ENCODE data around the gene PUS7.
A peak's percentile ranks its signal among the peaks of the same experiment; 100 is the strongest.
"Not testable (repeated sequence)": the region's sequence is repeated elsewhere in the genome, so short reads cannot be mapped to it uniquely, and the experiment has no call there.

PUS7 gene

DNA sequence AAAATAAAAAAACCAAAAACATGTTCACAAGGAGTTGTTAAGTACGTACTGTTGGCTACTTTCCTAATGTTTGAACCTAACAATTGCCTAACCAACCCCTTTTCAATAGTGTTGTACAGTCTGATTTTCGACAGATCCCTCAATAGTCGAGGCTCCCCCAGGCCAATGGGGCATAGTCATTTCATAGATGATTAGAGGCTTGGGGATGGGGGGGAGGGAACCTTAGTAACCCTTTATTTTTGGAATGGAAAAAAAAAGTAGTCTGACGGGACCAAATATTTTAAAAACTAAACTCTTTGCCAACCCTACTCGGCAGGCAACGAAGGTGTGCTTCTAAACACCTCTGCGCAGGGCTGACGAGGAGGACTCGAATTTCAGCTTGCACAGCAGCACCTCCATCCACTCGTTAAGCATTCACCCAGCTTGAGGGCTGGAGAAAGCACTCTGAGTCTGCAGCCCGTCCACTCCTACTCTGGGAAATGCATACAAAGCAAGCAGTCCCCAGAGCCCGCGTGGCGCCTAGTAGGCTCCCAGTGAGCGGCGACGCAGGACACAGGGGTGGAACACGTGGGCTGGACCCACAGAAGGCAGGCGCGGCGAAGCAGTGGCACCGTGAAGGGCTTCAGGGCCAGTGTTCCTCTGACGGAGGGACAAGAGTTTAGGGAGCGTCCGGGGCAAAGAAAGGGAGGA, 899 bp downstream of the PUS7 start:
- TF ChIP-seq, protein P1, sequence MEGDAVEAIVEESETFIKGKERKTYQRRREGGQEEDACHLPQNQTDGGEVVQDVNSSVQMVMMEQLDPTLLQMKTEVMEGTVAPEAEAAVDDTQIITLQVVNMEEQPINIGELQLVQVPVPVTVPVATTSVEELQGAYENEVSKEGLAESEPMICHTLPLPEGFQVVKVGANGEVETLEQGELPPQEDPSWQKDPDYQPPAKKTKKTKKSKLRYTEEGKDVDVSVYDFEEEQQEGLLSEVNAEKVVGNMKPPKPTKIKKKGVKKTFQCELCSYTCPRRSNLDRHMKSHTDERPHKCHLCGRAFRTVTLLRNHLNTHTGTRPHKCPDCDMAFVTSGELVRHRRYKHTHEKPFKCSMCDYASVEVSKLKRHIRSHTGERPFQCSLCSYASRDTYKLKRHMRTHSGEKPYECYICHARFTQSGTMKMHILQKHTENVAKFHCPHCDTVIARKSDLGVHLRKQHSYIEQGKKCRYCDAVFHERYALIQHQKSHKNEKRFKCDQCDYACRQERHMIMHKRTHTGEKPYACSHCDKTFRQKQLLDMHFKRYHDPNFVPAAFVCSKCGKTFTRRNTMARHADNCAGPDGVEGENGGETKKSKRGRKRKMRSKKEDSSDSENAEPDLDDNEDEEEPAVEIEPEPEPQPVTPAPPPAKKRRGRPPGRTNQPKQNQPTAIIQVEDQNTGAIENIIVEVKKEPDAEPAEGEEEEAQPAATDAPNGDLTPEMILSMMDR (IDR thresholded peaks at IDR 0.05; ENCODE audit: borderline replicate concordance, insufficient read depth, low read depth, low read length) = no peak
- H3K4me3 ChIP-seq (ENCODE audit: low read depth, low read length) = peak overlapping the region; percentile 88

DNA sequence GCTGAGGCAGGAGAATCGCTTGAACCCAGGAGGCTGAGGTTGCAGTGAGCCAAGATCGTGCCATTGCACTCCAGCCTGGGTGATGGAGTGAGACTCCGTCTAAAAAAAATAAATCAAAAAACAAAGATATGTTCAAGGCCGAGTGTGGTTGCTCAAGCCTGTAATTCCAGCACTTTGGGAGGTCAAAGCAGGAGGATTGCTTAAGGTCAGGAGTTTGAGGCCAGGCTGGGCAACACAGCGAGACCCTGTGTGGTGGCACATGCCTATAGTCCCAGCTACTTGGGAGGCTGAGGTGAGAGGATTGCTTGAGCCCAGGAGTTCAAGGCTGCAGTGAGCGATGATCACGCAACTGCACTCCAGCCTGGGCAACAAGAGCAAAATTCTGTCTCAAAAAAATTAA, 1.5 kb downstream of the PUS7 start:
- not testable (repeated sequence) for H3K4me3 ChIP-seq (ENCODE audit: low read depth, low read length)

- H3K4me3 ChIP-seq (ENCODE audit: low read depth, low read length) = no peak overlapping the region
- TF ChIP-seq, protein P1 (IDR thresholded peaks at IDR 0.05; ENCODE audit: borderline replicate concordance, insufficient read depth, low read depth, low read length) = no peak
Measured at GRCh38 chr7:105519353-105519752, 2.7 kb downstream of the PUS7 start.

DNA sequence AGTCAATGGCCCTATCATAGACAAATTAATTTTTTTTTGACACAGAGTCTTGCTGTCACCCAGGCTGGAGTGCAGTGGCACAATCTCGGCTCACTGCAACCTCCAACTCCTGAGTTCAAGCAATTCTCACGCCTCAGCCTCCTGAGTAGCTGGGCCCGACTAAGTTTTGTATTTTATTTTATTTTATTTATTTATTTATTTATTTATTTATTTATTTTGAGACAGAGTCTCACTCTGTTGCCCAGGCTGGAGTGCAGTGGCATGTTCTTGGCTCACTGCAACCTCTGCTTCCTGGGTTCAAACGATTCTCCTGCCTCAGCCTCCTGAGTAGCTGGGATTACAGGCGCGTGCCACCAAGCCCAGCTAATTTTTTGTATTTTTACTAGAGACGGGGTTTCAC, 6.5 kb downstream of the PUS7 start:
- not testable (repeated sequence) for H3K4me3 ChIP-seq (ENCODE audit: low read depth, low read length)

DNA sequence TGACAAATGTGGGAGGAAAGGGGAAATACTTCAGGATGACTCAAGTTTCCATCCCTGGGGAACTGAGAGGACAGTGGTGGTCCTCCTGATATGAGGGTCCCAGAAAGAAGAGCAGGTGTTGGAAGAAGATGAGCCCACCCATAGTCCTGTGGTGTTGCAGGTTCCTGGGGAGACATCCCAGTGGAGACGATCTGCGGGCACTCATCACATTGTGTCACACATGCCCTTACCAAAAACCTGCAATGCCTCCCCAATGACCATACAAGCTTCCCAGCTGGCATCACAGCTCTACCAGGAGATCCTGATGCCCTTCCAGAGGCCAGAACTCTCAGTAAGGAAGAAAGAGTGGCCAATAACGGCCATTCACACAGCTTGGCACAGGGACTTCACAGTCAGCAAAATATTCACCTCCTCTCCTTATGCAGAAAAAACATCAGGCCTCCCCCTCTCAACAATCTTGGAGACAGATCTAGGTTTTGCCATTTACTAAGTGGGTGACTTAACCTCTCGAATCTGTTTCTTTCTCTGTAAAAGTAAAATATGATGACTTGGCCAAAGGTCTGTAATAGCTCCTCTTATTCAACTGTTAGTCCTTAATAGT, 9.0 kb downstream of the PUS7 start:
- TF ChIP-seq, protein P1 (IDR thresholded peaks at IDR 0.05; ENCODE audit: borderline replicate concordance, insufficient read depth, low read depth, low read length) = no peak
- H3K4me3 ChIP-seq (ENCODE audit: low read depth, low read length) = no peak overlapping the region

DNA sequence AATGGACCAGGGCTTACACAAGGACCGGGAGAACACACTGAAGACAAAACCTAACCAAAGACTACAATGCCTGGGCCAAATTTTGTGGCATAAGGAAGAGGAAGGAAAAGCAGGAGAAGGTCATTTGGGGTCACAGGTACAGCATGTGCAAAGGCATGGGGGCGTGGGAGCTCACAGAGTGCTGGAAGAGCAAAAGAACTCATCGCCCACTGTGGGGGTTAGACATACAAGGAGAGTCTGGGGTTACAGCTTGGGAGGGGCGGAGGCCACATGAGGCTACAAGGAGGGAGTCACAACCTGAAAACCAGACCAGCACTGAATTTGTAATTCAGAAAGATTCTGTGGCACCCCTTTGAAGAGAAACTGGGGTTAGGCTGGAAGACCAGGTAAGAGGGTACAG, 9.7 kb downstream of the PUS7 start:
- H3K4me3 ChIP-seq (ENCODE audit: low read depth, low read length) = no peak overlapping the region
- TF ChIP-seq, protein P1 (IDR thresholded peaks at IDR 0.05; ENCODE audit: borderline replicate concordance, insufficient read depth, low read depth, low read length) = no peak

DNA sequence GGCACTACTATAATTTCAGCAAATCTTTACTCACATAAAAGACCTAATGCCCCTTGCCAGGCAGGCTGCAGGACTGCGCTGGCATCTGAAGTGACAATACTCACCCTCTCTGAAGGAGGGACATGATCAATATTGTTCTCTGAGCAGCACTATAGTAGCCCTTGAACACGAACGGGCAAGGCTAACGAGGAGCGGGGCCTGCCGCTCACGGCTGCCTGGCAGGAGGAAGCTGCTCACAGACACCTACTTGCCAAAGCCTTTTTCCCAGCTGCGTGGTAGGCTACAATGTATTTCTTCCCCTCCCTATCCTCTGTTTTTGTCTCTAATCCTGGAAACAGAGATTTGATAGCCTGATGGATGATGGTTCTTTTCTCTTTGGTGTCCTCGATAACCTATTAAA, 19.9 kb downstream of the PUS7 start:
- TF ChIP-seq, protein P1 (IDR thresholded peaks at IDR 0.05; ENCODE audit: borderline replicate concordance, insufficient read depth, low read depth, low read length) = no peak
- no peak overlapping the region for H3K4me3 ChIP-seq (ENCODE audit: low read depth, low read length)

GRCh38 chr7:105497016-105497415, 25.1 kb downstream of the PUS7 start:
- TF ChIP-seq, protein P1 (IDR thresholded peaks at IDR 0.05; ENCODE audit: borderline replicate concordance, insufficient read depth, low read depth, low read length) = no peak
- H3K4me3 ChIP-seq (ENCODE audit: low read depth, low read length) = no peak overlapping the region
